HepG2 (cell line): ENCODE measurements around the gene ZC3H8. TPM values are rescaled to one million over a fixed set of nuclear protein-coding genes. Genes with fewer than 3 reads are reported as not detected.

ENCODE experiments used
- DR1 ChIP-seq: sonication (generic); formaldehyde crosslinking; IDR thresholded peaks from 2 replicates; pipeline ENCODE4 v1.8.0; 2021; ENCODE audit warnings: mild to moderate bottlenecking, missing genetic modification reagents, inconsistent platforms
- EEA1 ChIP-seq: sonication (generic); formaldehyde crosslinking; IDR thresholded peaks from 2 replicates; pipeline ENCODE4 v1.5.1; 2020; ENCODE audit warnings: mild to moderate bottlenecking, missing genetic modification reagents, borderline replicate concordance
- MTF2 ChIP-seq: sonication (generic); formaldehyde crosslinking; IDR thresholded peaks from 2 replicates; pipeline ENCODE4 v1.5.0; 2020; ENCODE audit warnings: missing genetic modification reagents, borderline replicate concordance
- PBX3 ChIP-seq: sonication (generic); formaldehyde crosslinking; IDR thresholded peaks from 2 replicates; pipeline ENCODE4 v1.8.1; 2023; ENCODE audit warnings: missing genetic modification reagents, inconsistent platforms, borderline replicate concordance
- RBM22 ChIP-seq: fragments of 200-400 bp; formaldehyde crosslinking; optimal IDR thresholded peaks from 2 replicates; pipeline ENCODE3; 2017; ENCODE audit warnings: mild to moderate bottlenecking, low read length, moderate library complexity
- SRY ChIP-seq: sonication (generic); formaldehyde crosslinking; IDR thresholded peaks from 2 replicates; pipeline ENCODE4 v1.8.0; 2022; ENCODE audit warnings: mild to moderate bottlenecking, missing genetic modification reagents
- TAF15 ChIP-seq: fragments of 200-400 bp; formaldehyde crosslinking; IDR thresholded peaks from one replicate; pipeline ENCODE4 v1.6.1; 2018; ENCODE audit warnings: mild to moderate bottlenecking, low read depth, low read length; ENCODE audit not compliant: poor library complexity, severe bottlenecking
- TFAP4 ChIP-seq: sonication (generic); IDR thresholded peaks from 2 replicates; pipeline ENCODE4 v1.6.1; 2016; ENCODE audit warnings: low read depth, borderline replicate concordance
- TP53 ChIP-seq: sonication (generic); formaldehyde crosslinking; conservative IDR thresholded peaks from 2 replicates; pipeline ENCODE4 v1.4.0; 2020; ENCODE audit warnings: missing genetic modification reagents
- ZFP37 ChIP-seq: sonication (generic); formaldehyde crosslinking; IDR thresholded peaks from 2 replicates; pipeline ENCODE4 v1.4.0; 2020; ENCODE audit warnings: missing genetic modification reagents, borderline replicate concordance
- ZNF136 ChIP-seq: sonication (generic); formaldehyde crosslinking; IDR thresholded peaks from 2 replicates; pipeline ENCODE4 v1.8.1; 2022; ENCODE audit warnings: low read depth, mild to moderate bottlenecking, moderate library complexity, missing genetic modification reagents
- ZNF34 ChIP-seq: sonication (generic); formaldehyde crosslinking; IDR thresholded peaks from 2 replicates; pipeline ENCODE4 v1.4.0; 2020; ENCODE audit warnings: mild to moderate bottlenecking, missing genetic modification reagents, borderline replicate concordance
- ZNF383 ChIP-seq: sonication (generic); formaldehyde crosslinking; IDR thresholded peaks from 2 replicates; pipeline ENCODE4 v1.4.0; 2020; ENCODE audit warnings: missing genetic modification reagents, mild to moderate bottlenecking, borderline replicate concordance
- ZNF451 ChIP-seq: sonication (generic); formaldehyde crosslinking; IDR thresholded peaks from 2 replicates; pipeline ENCODE4 v1.5.0; 2020; ENCODE audit warnings: mild to moderate bottlenecking, missing genetic modification reagents
- ZNF629 ChIP-seq: sonication (generic); formaldehyde crosslinking; conservative IDR thresholded peaks from 2 replicates; pipeline ENCODE4 v1.5.0; 2020; ENCODE audit warnings: missing genetic modification reagents
- ZNF670 ChIP-seq: sonication (generic); formaldehyde crosslinking; IDR thresholded peaks from 2 replicates; pipeline ENCODE4 v1.8.0; 2022; ENCODE audit warnings: mild to moderate bottlenecking, missing genetic modification reagents, borderline replicate concordance
- polyA plus RNA-seq, 8 experiments: library from polyadenylated mRNA; depleted of rRNA in 3 of 8; stranded (reverse) in 7 of 8; unstranded in 1 of 8; fragments of >200 nt; fragmentation: Illumina TruSeq in 4 of 8; extraction: Trizol in 4 of 8; gene quantifications; 2 replicates each; pipeline versions ENCODE4 v1.2.1 to v1.2.3, GENCODE V29; 2011 to 2016; ENCODE audit warnings: low read depth in 4 of 8, missing spikeins in 1 of 8, mixed read lengths in 1 of 8; ENCODE audit not compliant: insufficient read depth in 1 of 8
- total RNA-seq, 5 experiments: library from RNA; depleted of rRNA; stranded (reverse); fragments of >200 nt; fragmentation: Illumina TruSeq; extraction: Trizol; gene quantifications; 2 replicates each; pipeline ENCODE4 v1.2.3, GENCODE V29; 2016; ENCODE audit warnings: low read depth in 1 of 5
- TF ChIP-seq, protein P1 (sequence below), 2 experiments: fragments of 450-650 bp in 1 of 2; sonication (generic) in 1 of 2; formaldehyde crosslinking; IDR thresholded peaks; 2 replicates each; pipeline versions ENCODE4 v1.5.0 to v1.8.0; 2020 to 2022; ENCODE audit warnings: mild to moderate bottlenecking in 1 of 2, missing genetic modification reagents in 1 of 2
- TF ChIP-seq, protein P2 (sequence below): sonication (generic); formaldehyde crosslinking; IDR thresholded peaks from 2 replicates; pipeline ENCODE4 v1.8.1; 2022; ENCODE audit warnings: low read depth, mild to moderate bottlenecking, missing genetic modification reagents

The ZC3H8 gene
- total and polyA plus RNA-seq, 2 of the 13 experiments (the other 11 are each of a cell fraction or from before 2014, with no cell fraction given), result 4.5 to 17.0 TPM

- TF ChIP-seq, protein P1, sequence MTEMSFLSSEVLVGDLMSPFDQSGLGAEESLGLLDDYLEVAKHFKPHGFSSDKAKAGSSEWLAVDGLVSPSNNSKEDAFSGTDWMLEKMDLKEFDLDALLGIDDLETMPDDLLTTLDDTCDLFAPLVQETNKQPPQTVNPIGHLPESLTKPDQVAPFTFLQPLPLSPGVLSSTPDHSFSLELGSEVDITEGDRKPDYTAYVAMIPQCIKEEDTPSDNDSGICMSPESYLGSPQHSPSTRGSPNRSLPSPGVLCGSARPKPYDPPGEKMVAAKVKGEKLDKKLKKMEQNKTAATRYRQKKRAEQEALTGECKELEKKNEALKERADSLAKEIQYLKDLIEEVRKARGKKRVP (CRISPR knock-in tag; IDR thresholded peaks at IDR 0.05), result peak in 1 of 2 experiments; percentile 63; a peak in 1 of 4 replicates
- 0 out of 2 replicates have a peak, but pooled peaks have one; percentile 65 for TF ChIP-seq DR1 (CRISPR knock-in tag)
- TF ChIP-seq ZNF136 (CRISPR knock-in tag), result no peak
- TF ChIP-seq PBX3 (CRISPR knock-in tag), result peak; percentile 75; the same call in 1 of the 2 replicates
- 0 out of 2 replicates have a peak, but pooled peaks have one; percentile 54 for TF ChIP-seq ZNF383 (CRISPR knock-in tag)
- TF ChIP-seq TP53 (CRISPR knock-in tag), result 0 out of 2 replicates have a peak, but pooled peaks have one; percentile 48
- peak; percentile 42; the same call in 1 of the 2 replicates for TF ChIP-seq ZNF451 (CRISPR knock-in tag)
- TF ChIP-seq ZFP37, result peak; percentile 94
- peak; percentile 94 for TF ChIP-seq EEA1
- no peak for TF ChIP-seq RBM22
- no peak for TF ChIP-seq TFAP4
- peak; percentile 67; the same call in 1 of the 2 replicates for TF ChIP-seq ZNF670 (CRISPR knock-in tag)
- TF ChIP-seq MTF2, result no peak
- TF ChIP-seq ZNF629 (CRISPR knock-in tag), result peak; percentile 48
- TF ChIP-seq SRY (CRISPR knock-in tag), result peak; percentile 87
- peak; percentile 72; the same call in 1 of the 2 replicates for TF ChIP-seq ZNF34 (CRISPR knock-in tag)
- TF ChIP-seq, protein P2, sequence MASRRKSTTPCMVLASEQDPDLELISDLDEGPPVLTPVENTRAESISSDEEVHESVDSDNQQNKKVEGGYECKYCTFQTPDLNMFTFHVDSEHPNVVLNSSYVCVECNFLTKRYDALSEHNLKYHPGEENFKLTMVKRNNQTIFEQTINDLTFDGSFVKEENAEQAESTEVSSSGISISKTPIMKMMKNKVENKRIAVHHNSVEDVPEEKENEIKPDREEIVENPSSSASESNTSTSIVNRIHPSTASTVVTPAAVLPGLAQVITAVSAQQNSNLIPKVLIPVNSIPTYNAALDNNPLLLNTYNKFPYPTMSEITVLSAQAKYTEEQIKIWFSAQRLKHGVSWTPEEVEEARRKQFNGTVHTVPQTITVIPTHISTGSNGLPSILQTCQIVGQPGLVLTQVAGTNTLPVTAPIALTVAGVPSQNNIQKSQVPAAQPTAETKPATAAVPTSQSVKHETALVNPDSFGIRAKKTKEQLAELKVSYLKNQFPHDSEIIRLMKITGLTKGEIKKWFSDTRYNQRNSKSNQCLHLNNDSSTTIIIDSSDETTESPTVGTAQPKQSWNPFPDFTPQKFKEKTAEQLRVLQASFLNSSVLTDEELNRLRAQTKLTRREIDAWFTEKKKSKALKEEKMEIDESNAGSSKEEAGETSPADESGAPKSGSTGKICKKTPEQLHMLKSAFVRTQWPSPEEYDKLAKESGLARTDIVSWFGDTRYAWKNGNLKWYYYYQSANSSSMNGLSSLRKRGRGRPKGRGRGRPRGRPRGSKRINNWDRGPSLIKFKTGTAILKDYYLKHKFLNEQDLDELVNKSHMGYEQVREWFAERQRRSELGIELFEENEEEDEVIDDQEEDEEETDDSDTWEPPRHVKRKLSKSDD (CRISPR knock-in tag), result peak; percentile 65; the same call in 1 of the 2 replicates
- no peak for TF ChIP-seq TAF15
Observed at GRCh38 chr2:112254466-112255240, at the start of gene ZC3H8 (continued).
